Choroid plexus epithelial cell (primary cell): ENCODE results near the gene DBP.

ENCODE experiments used
- DNase-seq: peaks from one replicate; pipeline ENCODE4 v3.0.0-alpha.2; 2010; ENCODE audit warnings: low read depth
- H3K4me3 ChIP-seq: 2 replicates; pipeline ENCODE4 v1.5.1; 2011; ENCODE audit warnings: low read depth, mild to moderate bottlenecking, control low read depth, low read length, moderate library complexity
- CTCF ChIP-seq: conservative IDR thresholded peaks from 2 replicates; pipeline ENCODE4 v1.5.1; 2011; ENCODE audit warnings: low read depth, mild to moderate bottlenecking, control low read depth, inconsistent platforms, low read length, moderate library complexity

The DBP gene

GRCh38 chr19:48618278-48618915, 18.8 kb downstream of the DBP start:
- H3K4me3 ChIP-seq: peak overlapping the region; percentile 99
- no peak for TF ChIP-seq CTCF
- DNase-seq: no peak

- peak overlapping the region; percentile 99 for H3K4me3 ChIP-seq
- DNase-seq: peak; percentile 50
- peak; percentile 39 for TF ChIP-seq CTCF
Measured at GRCh38 chr19:48617146-48617937, 19.8 kb downstream of the DBP start.

- peak overlapping the region; percentile 99 for H3K4me3 ChIP-seq
- TF ChIP-seq CTCF: no peak
- DNase-seq: no peak
Measured at GRCh38 chr19:48616491-48617056, 20.6 kb downstream of the DBP start.

GRCh38 chr19:48616041-48616436, 21.1 kb downstream of the DBP start:
- H3K4me3 ChIP-seq: no peak overlapping the region
- no peak for DNase-seq
- no peak for TF ChIP-seq CTCF

GRCh38 chr19:48615231-48616040, 21.7 kb downstream of the DBP start:
- no peak overlapping the region for H3K4me3 ChIP-seq
- no peak for TF ChIP-seq CTCF

GRCh38 chr19:48614436-48615230, 22.5 kb downstream of the DBP start, which contains the start of gene FAM83E:
TSS of gene FAM83E (minus strand) at chr19:48615076. CDS start at chr19:48613372, 1,704 bp downstream.
- no peak for DNase-seq
- H3K4me3 ChIP-seq: no peak within 1 kb of the TSS
- TF ChIP-seq CTCF: no peak

More at GRCh38 chr19:48615231-48616040, 21.7 kb downstream of the DBP start:
- no peak for DNase-seq
